Measurements from ENCODE around the gene ZFTA. TPM values are rescaled to one million over a fixed set of nuclear protein-coding genes. Genes with fewer than 3 reads are reported as not detected.
A peak's percentile ranks its signal among the peaks of the same experiment; 100 is the strongest.
"Not testable (repeated sequence)": the region's sequence is repeated elsewhere in the genome, so short reads cannot be mapped to it uniquely, and the experiment has no call there.

Gene ZFTA
- total RNA-seq, 2 donors from 2014 or later, result 21.2 to 27.5 TPM

DNA sequence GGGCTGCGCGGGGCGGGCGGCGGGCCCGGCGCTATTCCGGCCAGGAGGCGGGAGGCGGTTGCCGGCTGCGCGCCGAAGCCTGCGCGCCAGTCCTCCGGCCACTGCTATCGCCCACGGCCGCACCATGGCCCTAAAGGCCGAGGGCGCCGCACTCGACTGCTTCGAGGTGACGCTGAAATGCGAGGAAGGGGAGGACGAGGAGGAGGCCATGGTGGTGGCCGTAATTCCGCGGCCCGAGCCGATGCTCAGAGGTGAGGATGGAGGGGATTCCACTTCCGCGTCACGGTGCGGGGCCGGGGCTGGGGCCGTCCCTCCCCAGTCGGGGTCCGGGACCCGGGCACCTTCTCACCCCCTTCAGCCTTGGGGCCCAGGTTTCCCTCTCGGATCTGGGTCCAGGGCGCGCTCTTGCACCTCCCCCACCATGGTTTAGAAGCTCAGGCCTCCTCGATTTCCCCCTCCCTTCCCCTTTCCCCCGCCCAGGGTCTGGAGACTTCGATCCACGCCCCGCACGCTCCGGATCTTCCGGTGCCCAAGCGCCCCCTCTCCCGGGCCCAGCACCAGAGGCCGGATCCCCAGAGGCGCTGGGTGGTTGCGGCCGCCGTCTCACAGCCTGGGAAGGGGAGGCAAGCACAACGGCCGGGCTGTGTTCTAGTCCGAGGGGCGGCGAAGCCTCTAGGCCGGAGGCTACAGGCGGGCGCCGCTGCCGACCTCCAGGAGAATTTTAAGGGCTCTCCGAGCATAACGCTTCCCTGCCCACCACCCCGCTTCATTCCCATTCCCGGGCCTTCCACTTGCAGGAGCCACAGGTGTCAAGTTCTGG lies 45.2 kb upstream of the ZFTA start:
- Histone ChIP-seq H3K36me3 (peaks cover 13% of the 10 kb centered on the region), H3K27me3 (replicated peaks; ENCODE audit: insufficient read depth) (no peaks in the 10 kb centered on the region), H3K9me3 (no peaks in the 10 kb centered on the region), H3K4me1 (ENCODE audit: control insufficient read depth in 1 of 2, low read depth in 2 of 2) (peaks cover 0 to 22% of the 10 kb centered on the region in 2 donors), H3K4me3 (peak overlapping the region; percentile 85), H3K27ac (peak overlapping the region in 1 of 2 donors; percentile 65)
- no peak for ATAC-seq (ENCODE audit: insufficient number of reproducible peaks, low FRiP score, low read depth)
- DNase-seq (ENCODE audit: low spot score), result no peak
- TF ChIP-seq, protein P1, sequence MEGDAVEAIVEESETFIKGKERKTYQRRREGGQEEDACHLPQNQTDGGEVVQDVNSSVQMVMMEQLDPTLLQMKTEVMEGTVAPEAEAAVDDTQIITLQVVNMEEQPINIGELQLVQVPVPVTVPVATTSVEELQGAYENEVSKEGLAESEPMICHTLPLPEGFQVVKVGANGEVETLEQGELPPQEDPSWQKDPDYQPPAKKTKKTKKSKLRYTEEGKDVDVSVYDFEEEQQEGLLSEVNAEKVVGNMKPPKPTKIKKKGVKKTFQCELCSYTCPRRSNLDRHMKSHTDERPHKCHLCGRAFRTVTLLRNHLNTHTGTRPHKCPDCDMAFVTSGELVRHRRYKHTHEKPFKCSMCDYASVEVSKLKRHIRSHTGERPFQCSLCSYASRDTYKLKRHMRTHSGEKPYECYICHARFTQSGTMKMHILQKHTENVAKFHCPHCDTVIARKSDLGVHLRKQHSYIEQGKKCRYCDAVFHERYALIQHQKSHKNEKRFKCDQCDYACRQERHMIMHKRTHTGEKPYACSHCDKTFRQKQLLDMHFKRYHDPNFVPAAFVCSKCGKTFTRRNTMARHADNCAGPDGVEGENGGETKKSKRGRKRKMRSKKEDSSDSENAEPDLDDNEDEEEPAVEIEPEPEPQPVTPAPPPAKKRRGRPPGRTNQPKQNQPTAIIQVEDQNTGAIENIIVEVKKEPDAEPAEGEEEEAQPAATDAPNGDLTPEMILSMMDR (IDR thresholded peaks at IDR 0.05), result no peak

DNA sequence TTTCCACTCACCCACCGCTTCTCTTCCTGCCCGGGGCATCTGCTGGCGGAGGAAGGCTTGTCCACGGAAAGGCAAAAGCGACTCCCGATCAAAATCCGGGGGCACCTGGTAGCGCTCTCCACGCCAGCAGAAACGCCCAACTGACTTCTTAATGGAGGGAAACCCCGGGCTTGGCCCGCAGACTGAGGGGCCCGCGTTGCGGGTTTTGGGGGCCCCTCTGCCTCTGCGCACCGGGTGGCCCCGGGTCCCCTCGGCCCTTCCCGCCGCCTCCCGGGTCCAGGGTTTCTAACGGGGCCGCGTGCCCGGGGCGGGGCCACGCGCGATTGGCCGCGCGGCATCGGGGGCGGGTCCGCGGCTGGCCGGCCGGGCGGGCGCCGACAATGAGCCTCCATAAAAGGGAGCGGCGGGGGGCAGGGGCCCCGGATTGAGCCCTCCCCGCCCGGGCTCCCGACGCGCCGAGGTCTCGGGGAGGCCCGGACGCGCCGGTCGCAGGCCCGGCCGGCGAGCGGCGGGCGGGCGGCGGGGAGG lies 44.5 kb upstream of the ZFTA start, which contains the start of gene SPINDOC:
SPINDOC (plus strand) TSS at position 422 of the 528 bp plus-strand sequence. CDS start 231 bp downstream, outside the sequence.
- H3K9me3 ChIP-seq, result no peaks in the 10 kb centered on the region
- H3K36me3 ChIP-seq, result peaks cover 6% of the 10 kb centered on the region
- peak within 1 kb of the TSS in 1 of 2 donors; percentile 65 for H3K27ac ChIP-seq
- H3K4me1 ChIP-seq (ENCODE audit: control insufficient read depth in 1 of 2, low read depth in 2 of 2), result peaks cover 0 to 22% of the 10 kb centered on the region in 2 donors
- TF ChIP-seq, protein P1 (IDR thresholded peaks at IDR 0.05), result no peak
- H3K4me3 ChIP-seq, result peak within 1 kb of the TSS; percentile 85
- ATAC-seq (ENCODE audit: insufficient number of reproducible peaks, low FRiP score, low read depth), result peak; percentile 69
- DNase-seq (ENCODE audit: low spot score), result no peak
- no peaks in the 10 kb centered on the region for H3K27me3 ChIP-seq (replicated peaks; ENCODE audit: insufficient read depth)

GRCh38 chr11:63811522-63811921 lies 42.9 kb upstream of the ZFTA start:
- no peak overlapping the region for H3K27ac ChIP-seq
- H3K4me1 ChIP-seq (ENCODE audit: control insufficient read depth in 1 of 2, low read depth in 2 of 2), result peaks cover 0 to 22% of the 10 kb centered on the region in 2 donors
- DNase-seq (ENCODE audit: low spot score) (no peak), ATAC-seq (ENCODE audit: insufficient number of reproducible peaks, low FRiP score, low read depth) (no peak)
- no peaks in the 10 kb centered on the region for H3K27me3 ChIP-seq (replicated peaks; ENCODE audit: insufficient read depth)
- H3K36me3 ChIP-seq, result no peaks in the 10 kb centered on the region
- TF ChIP-seq, protein P1 (IDR thresholded peaks at IDR 0.05), result no peak
- H3K9me3 ChIP-seq, result no peaks in the 10 kb centered on the region
- no peak overlapping the region for H3K4me3 ChIP-seq

- H3K27ac ChIP-seq; H3K9me3 ChIP-seq; DNase-seq (ENCODE audit: low spot score); H3K4me3 ChIP-seq; H3K36me3 ChIP-seq; H3K27me3 ChIP-seq (replicated peaks; ENCODE audit: insufficient read depth); ATAC-seq (ENCODE audit: insufficient number of reproducible peaks, low FRiP score, low read depth): not testable (repeated sequence)
- H3K4me1 ChIP-seq (ENCODE audit: control insufficient read depth in 1 of 2, low read depth in 2 of 2), result peaks cover 3 to 20% of the 10 kb centered on the region in 2 donors
Measured at GRCh38 chr11:63810383-63810782, 41.8 kb upstream of the ZFTA start.

GRCh38 chr11:63805844-63806415 lies 37.4 kb upstream of the ZFTA start:
- DNase-seq (ENCODE audit: low spot score) (no peak), ATAC-seq (ENCODE audit: insufficient number of reproducible peaks, low FRiP score, low read depth) (peak; percentile 62)
- Histone ChIP-seq H3K27ac (peak overlapping the region in 1 of 2 donors; percentile 53), H3K4me3 (no peak overlapping the region), H3K36me3 (no peaks in the 10 kb centered on the region), H3K27me3 (replicated peaks; ENCODE audit: insufficient read depth) (no peaks in the 10 kb centered on the region), H3K9me3 (no peaks in the 10 kb centered on the region), H3K4me1 (ENCODE audit: control insufficient read depth in 1 of 2, low read depth in 2 of 2) (peaks cover 0 to 3% of the 10 kb centered on the region in 2 donors)
- TF ChIP-seq, protein P1 (IDR thresholded peaks at IDR 0.05), result no peak

Measured in thoracic aorta (tissue), 2 donors.